ENCODE measurements around the gene STARD3. TPM values are rescaled to one million over a fixed set of nuclear protein-coding genes. Genes with fewer than 3 reads are reported as not detected.

The STARD3 gene
- total RNA-seq, 1 experiment from 2014 or later, result 75.3 TPM

GRCh38 chr17:39599004-39599664 is 37.8 kb upstream of the STARD3 start:
- ATAC-seq (no peak), DNase-seq (ENCODE audit: low spot score) (peak; percentile 42)
- H3K27ac Mint-ChIP-seq, result no peak overlapping the region
- H3K27me3 Mint-ChIP-seq (ENCODE audit: low read depth), result peaks cover 100% of the 10 kb centered on the region
- no peak overlapping the region for H3K4me3 Mint-ChIP-seq
- no peaks in the 10 kb centered on the region for H3K9me3 Mint-ChIP-seq
- TF ChIP-seq SOX15 (CRISPR knock-in tag; IDR thresholded peaks at IDR 0.05) (no peak), HMGXB4 (CRISPR knock-in tag; IDR thresholded peaks at IDR 0.05) (0 out of 2 replicates have a peak, but pooled peaks have one; percentile 25), FOXP1 (CRISPR knock-in tag; IDR thresholded peaks at IDR 0.05; ENCODE audit: borderline replicate concordance) (no peak), ZSCAN18 (CRISPR knock-in tag; IDR thresholded peaks at IDR 0.05) (no peak), ZBTB43 (CRISPR knock-in tag; IDR thresholded peaks at IDR 0.05) (no peak), USF2 (CRISPR knock-in tag; IDR thresholded peaks at IDR 0.05) (no peak), CREB1 (CRISPR knock-in tag; IDR thresholded peaks at IDR 0.05) (no peak), OVOL2 (CRISPR knock-in tag; IDR thresholded peaks at IDR 0.05; ENCODE audit: borderline replicate concordance) (no peak)
- peaks cover 67% of the 10 kb centered on the region for H3K4me1 Mint-ChIP-seq
- POLR2A ChIA-PET, result interaction anchor here (0.5 kb wide), 2 partner anchors 20 to 294 kb away, joined by 4 to 5 read pairs; no protein-coding TSS in a partner anchor
- no peaks in the 10 kb centered on the region for H3K36me3 Mint-ChIP-seq
- CTCF ChIA-PET, result interaction anchor here (0.7 to 11.0 kb wide), 7 partner anchors 23 to 73 kb away, joined by 3 to 86 read pairs (median 5); no protein-coding TSS in a partner anchor

- peak; percentile 4; the same call in 1 of the 2 replicates for ATAC-seq
- no peak overlapping the region for H3K27ac Mint-ChIP-seq
- TF ChIP-seq SP1 (CRISPR knock-in tag; conservative IDR thresholded peaks at IDR 0.05) (no peak), TP53 (CRISPR knock-in tag; IDR thresholded peaks at IDR 0.05) (no peak), PRDM15 (CRISPR knock-in tag; IDR thresholded peaks at IDR 0.05) (peak; percentile 80), MYBL2 (CRISPR knock-in tag; IDR thresholded peaks at IDR 0.05) (no peak), IRF2 (CRISPR knock-in tag; IDR thresholded peaks at IDR 0.05; ENCODE audit: borderline replicate concordance, low read depth) (no peak), EMX1 (CRISPR knock-in tag; IDR thresholded peaks at IDR 0.05) (no peak)
- peaks cover 68% of the 10 kb centered on the region for H3K4me1 Mint-ChIP-seq
- ChIA-PET POLR2A (no interaction called here), CTCF (interaction anchor here (0.8 to 11.0 kb wide), 5 partner anchors 22 to 72 kb away, joined by 3 to 86 read pairs (median 7); no protein-coding TSS in a partner anchor)
- no peaks in the 10 kb centered on the region for H3K36me3 Mint-ChIP-seq
- DNase-seq (ENCODE audit: low spot score), result no peak
- H3K9me3 Mint-ChIP-seq, result no peaks in the 10 kb centered on the region
- no peak overlapping the region; the same call in 1 of the 2 replicates for H3K4me3 Mint-ChIP-seq
- H3K27me3 Mint-ChIP-seq (ENCODE audit: low read depth), result peaks cover 100% of the 10 kb centered on the region
Observed at GRCh38 chr17:39599665-39600231, 37.2 kb upstream of the STARD3 start.
